CD4-positive, alpha-beta T cell (primary cell): Measurements from ENCODE around the gene KBTBD12. TPM values are rescaled to one million over a fixed set of nuclear protein-coding genes. Genes with fewer than 3 reads are reported as not detected.

Experiments
- ATAC-seq: fragments of 200-7000 bp; cut with Tn5 transposase; one replicate; pipeline ENCODE4 v1.10.0; 2022; ENCODE audit warnings: mild to moderate bottlenecking; ENCODE audit not compliant: poor library complexity
- CTCF ChIA-PET: fragments of 350-600 bp; sonication (Branson Sonifier 250); formaldehyde crosslinking; loops from one replicate; lab custom pipeline; 2021; ENCODE audit warnings: antibody characterized with exemption, inconsistent platforms; lab: Charles Lee
- POLR2A ChIA-PET: fragments of 350-600 bp; sonication (Branson Sonifier 250); formaldehyde crosslinking; loops from one replicate; lab custom pipeline; 2021; ENCODE audit warnings: antibody characterized with exemption, inconsistent platforms; lab: Charles Lee
- DNase-seq, 14 experiments: peaks; one replicate each; pipeline ENCODE4 v3.0.0-alpha.2; 2013 to 2020; ENCODE audit warnings: mixed read lengths in 2 of 14
- H3K27ac ChIP-seq, 2 donors: one replicate each; pipeline versions ENCODE4 v1.5.1 to v1.7.0; 2013; ENCODE audit warnings: low read length in 2 of 2, low read depth in 1 of 2, mild to moderate bottlenecking in 1 of 2
- H3K27me3 ChIP-seq, 2 experiments: 1 replicate in 1 of 2; 2 replicates in 1 of 2; pipeline versions ENCODE4 v1.6.1 to v1.7.0; 2013; ENCODE audit warnings: low read length in 2 of 2, control low read depth in 1 of 2, mild to moderate bottlenecking in 1 of 2, moderate library complexity in 1 of 2; ENCODE audit not compliant: insufficient read depth in 2 of 2, control insufficient read depth in 1 of 2
- H3K36me3 ChIP-seq: one replicate; pipeline ENCODE4 v1.6.1; 2013; ENCODE audit warnings: low read length, control low read depth; ENCODE audit not compliant: insufficient read depth
- H3K4me1 ChIP-seq: one replicate; pipeline ENCODE4 v1.6.1; 2013; ENCODE audit warnings: low read length, control low read depth; ENCODE audit not compliant: insufficient read depth
- H3K4me3 ChIP-seq: one replicate; pipeline ENCODE4 v1.5.1; 2013; ENCODE audit warnings: mild to moderate bottlenecking, low read length, moderate library complexity
- H3K9me3 ChIP-seq, 2 experiments: 1 replicate in 1 of 2; 2 replicates in 1 of 2; pipeline versions ENCODE4 v1.6.1 to v1.7.0; 2013; ENCODE audit warnings: low read length in 2 of 2, mild to moderate bottlenecking in 2 of 2, control low read depth in 1 of 2, moderate library complexity in 1 of 2; ENCODE audit not compliant: control insufficient read depth in 1 of 2, insufficient read depth in 1 of 2
- H3K27ac Mint-ChIP-seq: one replicate; pipeline ENCODE4 v1.8.0; 2020; ENCODE audit warnings: mixed read lengths
- H3K27me3 Mint-ChIP-seq: one replicate; pipeline ENCODE4 v1.8.0; 2021; ENCODE audit warnings: mixed read lengths
- H3K36me3 Mint-ChIP-seq: one replicate; pipeline ENCODE4 v1.8.0; 2021; ENCODE audit warnings: low read depth, mixed read lengths
- H3K4me1 Mint-ChIP-seq: one replicate; pipeline ENCODE4 v1.8.0; 2021; ENCODE audit warnings: low read depth, mixed read lengths
- H3K4me3 Mint-ChIP-seq: one replicate; pipeline ENCODE4 v1.8.0; 2020; ENCODE audit warnings: mild to moderate bottlenecking, mixed read lengths
- H3K9me3 Mint-ChIP-seq: one replicate; pipeline ENCODE4 v1.8.0; 2020; ENCODE audit warnings: mixed read lengths
- intact Hi-C, 2 experiments: fragments of 100-400 bp; cut with DNase I in 1 of 2; cut with micrococcal nuclease in 1 of 2; formaldehyde crosslinking; loops; one replicate each; pipeline versions ENCODE4 v1.15.1 to v1.9.0; 2023 to 2025; cut with DNase I, micrococcal nuclease
- total RNA-seq, 174 experiments: library from RNA in 2 of 174; stranded (reverse) in 2 of 174; gene quantifications; one replicate each; pipeline ENCODE4 v1.2.3 and lab custom pipeline; 2021 to 2026
- TF ChIP-seq, protein P1 (sequence below): fragments of 200-600 bp; IDR thresholded peaks from one replicate; pipeline ENCODE4 v1.8.0; 2022; ENCODE audit warnings: antibody characterized with exemption, mild to moderate bottlenecking

KBTBD12 gene
- total RNA-seq, 2 experiments from 2014 or later = not detected

DNA sequence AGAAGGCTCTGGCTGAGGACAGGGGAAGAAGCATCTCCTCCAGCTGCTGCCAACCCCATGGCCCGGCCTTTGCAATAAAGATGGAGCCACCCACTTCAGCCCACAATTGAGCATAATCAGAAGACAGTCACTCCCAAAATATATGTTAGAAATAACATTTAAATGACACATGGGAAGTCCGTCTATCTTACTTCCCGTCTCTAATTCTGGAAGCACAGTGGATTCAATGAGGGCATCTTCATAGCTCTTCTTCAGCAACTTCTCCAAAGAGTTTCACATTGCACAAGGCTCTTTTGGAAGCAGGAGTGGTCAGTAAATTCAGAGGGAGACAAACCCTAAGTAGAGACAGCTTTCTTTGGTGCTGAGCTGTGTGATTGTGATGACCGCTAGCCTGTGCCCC lies 70.2 kb downstream of the KBTBD12 start:
- H3K27ac Mint-ChIP-seq = no peak overlapping the region
- ChIA-PET POLR2A (no interaction called here), CTCF (no interaction called here)
- H3K9me3 Mint-ChIP-seq = no peaks in the 10 kb centered on the region
- Histone ChIP-seq H3K27me3 (peaks cover 0 to 4% of the 10 kb centered on the region in 2 experiments), H3K36me3 (no peaks in the 10 kb centered on the region), H3K27ac (no peak overlapping the region), H3K4me1 (no peaks in the 10 kb centered on the region), H3K9me3 (no peaks in the 10 kb centered on the region), H3K4me3 (no peak overlapping the region)
- intact Hi-C loops = no loop called here
- TF ChIP-seq, protein P1, sequence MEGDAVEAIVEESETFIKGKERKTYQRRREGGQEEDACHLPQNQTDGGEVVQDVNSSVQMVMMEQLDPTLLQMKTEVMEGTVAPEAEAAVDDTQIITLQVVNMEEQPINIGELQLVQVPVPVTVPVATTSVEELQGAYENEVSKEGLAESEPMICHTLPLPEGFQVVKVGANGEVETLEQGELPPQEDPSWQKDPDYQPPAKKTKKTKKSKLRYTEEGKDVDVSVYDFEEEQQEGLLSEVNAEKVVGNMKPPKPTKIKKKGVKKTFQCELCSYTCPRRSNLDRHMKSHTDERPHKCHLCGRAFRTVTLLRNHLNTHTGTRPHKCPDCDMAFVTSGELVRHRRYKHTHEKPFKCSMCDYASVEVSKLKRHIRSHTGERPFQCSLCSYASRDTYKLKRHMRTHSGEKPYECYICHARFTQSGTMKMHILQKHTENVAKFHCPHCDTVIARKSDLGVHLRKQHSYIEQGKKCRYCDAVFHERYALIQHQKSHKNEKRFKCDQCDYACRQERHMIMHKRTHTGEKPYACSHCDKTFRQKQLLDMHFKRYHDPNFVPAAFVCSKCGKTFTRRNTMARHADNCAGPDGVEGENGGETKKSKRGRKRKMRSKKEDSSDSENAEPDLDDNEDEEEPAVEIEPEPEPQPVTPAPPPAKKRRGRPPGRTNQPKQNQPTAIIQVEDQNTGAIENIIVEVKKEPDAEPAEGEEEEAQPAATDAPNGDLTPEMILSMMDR = no peak
- no peak overlapping the region for H3K4me3 Mint-ChIP-seq
- H3K27me3 Mint-ChIP-seq = no peaks in the 10 kb centered on the region
- H3K36me3 Mint-ChIP-seq = no peaks in the 10 kb centered on the region
- DNase-seq (no peak), ATAC-seq (no peak)
- H3K4me1 Mint-ChIP-seq = no peaks in the 10 kb centered on the region

DNA sequence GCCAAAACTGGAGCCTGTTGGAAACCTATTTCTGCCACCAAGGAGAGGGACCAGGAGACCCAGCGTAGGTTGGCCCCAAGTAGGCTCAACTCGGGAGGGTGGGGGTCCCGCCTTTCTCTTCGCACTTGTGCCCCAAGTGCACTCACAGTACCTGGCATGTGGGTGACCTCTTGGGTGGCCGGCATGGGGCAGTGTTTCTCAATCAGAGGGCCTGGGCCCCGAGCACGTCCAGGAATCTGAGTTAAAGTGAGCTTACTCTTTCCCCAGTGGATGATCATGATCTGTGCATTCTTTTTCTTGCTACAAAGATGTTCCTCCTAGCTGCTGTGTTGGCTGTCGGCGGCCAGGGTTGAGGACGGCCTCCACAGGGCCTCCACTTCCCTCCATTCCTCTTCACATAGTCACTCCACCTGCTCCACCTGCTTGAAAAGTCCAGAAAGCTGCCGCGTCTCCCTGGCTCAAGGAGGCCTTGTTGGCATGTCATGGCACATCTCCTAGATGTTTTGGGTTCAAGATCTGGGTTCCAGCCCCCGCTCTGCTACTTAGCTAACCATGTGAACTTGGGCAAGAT lies 70.7 kb downstream of the KBTBD12 start:
- Mint-ChIP-seq H3K27ac (no peak overlapping the region), H3K36me3 (no peaks in the 10 kb centered on the region), H3K4me1 (no peaks in the 10 kb centered on the region), H3K9me3 (no peaks in the 10 kb centered on the region), H3K27me3 (no peaks in the 10 kb centered on the region), H3K4me3 (no peak overlapping the region)
- Histone ChIP-seq H3K27ac (no peak overlapping the region), H3K36me3 (no peaks in the 10 kb centered on the region), H3K4me3 (no peak overlapping the region), H3K27me3 (peaks cover 0 to 4% of the 10 kb centered on the region in 2 experiments), H3K9me3 (no peaks in the 10 kb centered on the region), H3K4me1 (no peaks in the 10 kb centered on the region)
- no peak for ATAC-seq
- intact Hi-C loops = no loop called here
- ChIA-PET CTCF (no interaction called here), POLR2A (no interaction called here)
- DNase-seq = no peak
- TF ChIP-seq, protein P1 = no peak

DNA sequence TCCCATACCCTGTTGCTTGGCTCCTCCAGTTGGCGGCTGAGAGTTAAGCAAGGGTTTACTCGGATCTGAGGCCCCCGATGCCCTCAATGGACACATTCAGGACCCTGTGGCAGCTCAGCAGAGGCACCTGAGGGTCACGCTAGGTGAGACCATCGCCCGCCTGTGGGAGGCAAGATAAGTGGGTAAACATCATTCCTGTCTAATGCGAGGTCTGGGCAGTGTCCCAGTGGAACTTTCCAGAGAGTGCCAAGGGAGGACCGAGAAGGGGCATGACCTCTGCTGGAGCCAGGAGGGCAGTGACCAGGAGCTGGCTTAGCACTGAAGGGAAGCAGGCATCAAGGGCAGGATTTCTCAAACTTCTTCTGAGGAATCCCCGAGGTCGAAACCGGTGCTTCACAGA lies 71.8 kb downstream of the KBTBD12 start:
- TF ChIP-seq, protein P1 = no peak
- ChIA-PET POLR2A (no interaction called here), CTCF (no interaction called here)
- DNase-seq (no peak), ATAC-seq (no peak)
- no peak overlapping the region for H3K27ac Mint-ChIP-seq
- no peak overlapping the region for H3K4me3 ChIP-seq
- H3K4me1 Mint-ChIP-seq = no peaks in the 10 kb centered on the region
- no peaks in the 10 kb centered on the region for H3K9me3 ChIP-seq
- intact Hi-C loops = no loop called here
- no peak overlapping the region for H3K4me3 Mint-ChIP-seq
- H3K36me3 Mint-ChIP-seq = no peaks in the 10 kb centered on the region
- no peaks in the 10 kb centered on the region for H3K27me3 Mint-ChIP-seq
- H3K4me1 ChIP-seq = no peaks in the 10 kb centered on the region
- peaks cover 0 to 4% of the 10 kb centered on the region in 2 experiments for H3K27me3 ChIP-seq
- H3K36me3 ChIP-seq = no peaks in the 10 kb centered on the region
- H3K27ac ChIP-seq = no peak overlapping the region
- H3K9me3 Mint-ChIP-seq = no peaks in the 10 kb centered on the region
